ENCODE data around the gene WNT1. TPM values are rescaled to one million over a fixed set of nuclear protein-coding genes. Genes with fewer than 3 reads are reported as not detected.
A peak's percentile ranks its signal among the peaks of the same experiment; 100 is the strongest.

Gene WNT1
- total RNA-seq, result not detected in 2 replicates

DNA sequence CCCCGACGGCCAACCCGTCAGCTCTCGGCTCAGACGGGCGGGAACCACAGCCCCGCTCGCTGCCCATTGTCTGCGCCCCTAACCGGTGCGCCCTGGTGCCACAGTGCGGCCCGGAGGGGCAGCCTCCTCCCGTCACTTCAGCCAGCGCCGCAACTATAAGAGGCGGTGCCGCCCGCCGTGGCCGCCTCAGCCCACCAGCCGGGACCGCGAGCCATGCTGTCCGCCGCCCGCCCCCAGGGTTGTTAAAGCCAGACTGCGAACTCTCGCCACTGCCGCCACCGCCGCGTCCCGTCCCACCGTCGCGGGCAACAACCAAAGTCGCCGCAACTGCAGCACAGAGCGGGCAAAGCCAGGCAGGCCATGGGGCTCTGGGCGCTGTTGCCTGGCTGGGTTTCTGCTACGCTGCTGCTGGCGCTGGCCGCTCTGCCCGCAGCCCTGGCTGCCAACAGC lies at the start of gene WNT1:
Gene WNT1 (plus strand): TSS at position 32 of the 450 bp plus-strand sequence. CDS start 329 bp downstream, at position 361.
- DNase-seq (ENCODE audit: low read depth), result no peak
- TF ChIP-seq, protein P1, sequence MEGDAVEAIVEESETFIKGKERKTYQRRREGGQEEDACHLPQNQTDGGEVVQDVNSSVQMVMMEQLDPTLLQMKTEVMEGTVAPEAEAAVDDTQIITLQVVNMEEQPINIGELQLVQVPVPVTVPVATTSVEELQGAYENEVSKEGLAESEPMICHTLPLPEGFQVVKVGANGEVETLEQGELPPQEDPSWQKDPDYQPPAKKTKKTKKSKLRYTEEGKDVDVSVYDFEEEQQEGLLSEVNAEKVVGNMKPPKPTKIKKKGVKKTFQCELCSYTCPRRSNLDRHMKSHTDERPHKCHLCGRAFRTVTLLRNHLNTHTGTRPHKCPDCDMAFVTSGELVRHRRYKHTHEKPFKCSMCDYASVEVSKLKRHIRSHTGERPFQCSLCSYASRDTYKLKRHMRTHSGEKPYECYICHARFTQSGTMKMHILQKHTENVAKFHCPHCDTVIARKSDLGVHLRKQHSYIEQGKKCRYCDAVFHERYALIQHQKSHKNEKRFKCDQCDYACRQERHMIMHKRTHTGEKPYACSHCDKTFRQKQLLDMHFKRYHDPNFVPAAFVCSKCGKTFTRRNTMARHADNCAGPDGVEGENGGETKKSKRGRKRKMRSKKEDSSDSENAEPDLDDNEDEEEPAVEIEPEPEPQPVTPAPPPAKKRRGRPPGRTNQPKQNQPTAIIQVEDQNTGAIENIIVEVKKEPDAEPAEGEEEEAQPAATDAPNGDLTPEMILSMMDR (conservative IDR thresholded peaks at IDR 0.05; ENCODE audit: low read depth, low read length), result no peak
- no peak within 1 kb of the TSS for H3K4me3 ChIP-seq (ENCODE audit: low read depth, low read length)

DNA sequence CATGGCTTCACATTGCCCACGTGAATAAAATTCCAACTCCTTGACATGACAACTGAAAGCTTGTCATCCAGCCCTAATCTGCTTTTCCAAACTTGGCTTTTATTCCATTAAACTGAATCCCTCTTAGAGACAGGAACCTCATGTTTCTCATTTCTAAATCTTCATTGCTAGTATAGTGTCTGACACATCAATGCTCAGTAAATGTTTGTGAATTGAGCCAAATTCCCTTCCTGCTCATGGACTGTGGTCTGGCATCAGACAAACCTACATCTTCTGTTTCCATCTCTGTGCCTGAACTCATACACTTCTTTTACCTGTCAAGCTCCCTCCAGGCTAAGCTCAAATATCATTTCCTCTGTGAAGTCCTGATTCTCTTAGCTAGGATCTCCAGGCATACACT lies 48.6 kb upstream of the WNT1 start:
- H3K4me3 ChIP-seq (ENCODE audit: low read depth, low read length), result no peak overlapping the region
- TF ChIP-seq, protein P1 (conservative IDR thresholded peaks at IDR 0.05; ENCODE audit: low read depth, low read length), result no peak
- DNase-seq (ENCODE audit: low read depth), result no peak

DNA sequence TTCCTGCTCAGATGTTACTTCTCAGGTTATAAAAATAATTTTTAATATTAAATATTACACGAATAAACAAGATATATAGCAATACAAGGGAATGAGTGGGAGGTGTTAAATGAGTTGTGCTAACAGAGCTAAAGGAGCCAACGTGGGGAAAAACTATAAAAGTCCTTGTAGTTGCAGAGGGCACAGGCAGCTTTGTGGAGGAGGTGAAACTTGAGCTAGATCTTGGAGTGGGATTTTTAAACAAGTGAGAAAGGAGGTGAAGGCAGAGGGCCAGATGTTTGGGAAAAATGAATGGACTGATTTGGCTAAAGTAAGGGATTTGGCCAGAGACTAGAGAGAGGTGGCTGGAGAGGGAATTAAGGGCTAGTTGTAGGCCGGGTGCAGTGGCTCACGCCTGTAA lies 47.6 kb upstream of the WNT1 start:
- TF ChIP-seq, protein P1 (conservative IDR thresholded peaks at IDR 0.05; ENCODE audit: low read depth, low read length), result no peak

DNA sequence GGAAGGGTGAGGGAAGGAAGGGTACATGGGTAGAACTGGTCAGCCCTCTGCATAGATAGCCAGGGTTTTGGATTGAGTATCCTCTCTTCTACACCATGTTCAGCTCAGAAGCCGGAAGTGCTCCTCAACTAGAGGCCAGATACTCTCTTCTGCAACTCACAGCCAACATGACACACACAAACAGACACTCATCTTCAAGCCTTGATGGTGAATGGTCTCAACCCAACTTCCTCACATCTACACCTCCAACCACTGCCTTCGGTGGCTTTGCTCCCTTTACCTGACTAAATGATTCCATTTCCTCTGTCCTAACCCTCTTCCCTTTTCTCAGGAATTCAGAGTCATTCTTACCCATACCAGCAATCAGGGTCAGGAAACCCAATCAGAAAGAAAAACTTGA lies 45.2 kb upstream of the WNT1 start:
- H3K4me3 ChIP-seq (ENCODE audit: low read depth, low read length), result no peak overlapping the region
- TF ChIP-seq, protein P1 (conservative IDR thresholded peaks at IDR 0.05; ENCODE audit: low read depth, low read length), result no peak
- DNase-seq (ENCODE audit: low read depth), result no peak

More for the DNA sequence above, 47.6 kb upstream of the WNT1 start:
- DNase-seq (ENCODE audit: low read depth), result no peak
- no peak overlapping the region for H3K4me3 ChIP-seq (ENCODE audit: low read depth, low read length)

DNA sequence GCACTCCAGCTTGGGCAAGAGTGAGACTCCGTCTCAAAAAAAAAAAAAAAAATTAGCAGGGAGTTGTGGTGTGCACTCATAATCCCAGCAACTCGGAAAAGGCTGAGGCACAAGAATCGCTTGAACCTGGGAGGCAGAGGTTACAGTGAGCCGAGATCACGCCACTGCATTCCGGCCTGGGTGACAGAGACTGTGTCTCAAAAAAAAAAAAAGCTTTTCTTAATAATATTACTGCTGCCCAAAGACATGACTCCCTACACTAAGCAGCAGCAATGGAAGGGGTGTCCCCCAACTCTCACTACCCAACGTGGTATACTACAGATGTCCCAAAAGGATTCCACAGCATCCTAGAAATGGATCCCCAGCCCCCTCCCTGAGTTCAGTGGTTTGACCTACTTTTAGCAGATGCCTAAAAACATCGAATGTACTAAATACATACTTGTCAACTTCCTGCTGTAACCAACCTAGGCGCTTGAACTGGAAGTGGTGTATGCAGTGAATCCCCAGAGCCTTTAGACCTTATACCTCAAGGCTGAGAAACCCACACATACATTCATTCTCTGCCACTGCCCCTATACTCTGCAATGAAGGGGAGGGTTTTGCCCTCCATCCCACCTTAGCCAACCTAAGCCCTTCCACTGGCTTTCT lies 44.3 kb upstream of the WNT1 start:
- no peak overlapping the region for H3K4me3 ChIP-seq (ENCODE audit: low read depth, low read length)
- DNase-seq (ENCODE audit: low read depth), result no peak
- TF ChIP-seq, protein P1 (conservative IDR thresholded peaks at IDR 0.05; ENCODE audit: low read depth, low read length), result no peak

DNA sequence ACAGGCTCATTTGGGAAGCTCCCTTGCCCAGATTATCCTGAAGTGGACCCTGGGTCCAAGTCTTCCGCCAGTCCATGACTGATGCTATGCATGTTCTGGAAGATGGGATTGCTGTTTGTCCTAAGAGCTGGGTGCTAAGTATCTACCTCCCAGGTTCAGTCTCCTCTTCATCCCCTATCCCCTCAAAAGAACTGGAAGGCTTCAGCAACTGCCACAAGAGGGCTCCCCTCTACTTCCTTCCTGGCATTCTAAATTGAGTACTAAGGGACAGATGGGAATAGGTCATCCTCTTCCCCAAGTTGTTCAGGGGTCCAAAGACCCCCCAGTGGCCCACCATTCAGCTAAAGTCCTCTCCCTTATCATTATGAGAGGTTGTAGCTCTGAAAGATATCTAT lies 43.8 kb upstream of the WNT1 start:
- TF ChIP-seq, protein P1 (conservative IDR thresholded peaks at IDR 0.05; ENCODE audit: low read depth, low read length), result peak; percentile 52
- no peak overlapping the region for H3K4me3 ChIP-seq (ENCODE audit: low read depth, low read length)
- DNase-seq (ENCODE audit: low read depth), result no peak

DNA sequence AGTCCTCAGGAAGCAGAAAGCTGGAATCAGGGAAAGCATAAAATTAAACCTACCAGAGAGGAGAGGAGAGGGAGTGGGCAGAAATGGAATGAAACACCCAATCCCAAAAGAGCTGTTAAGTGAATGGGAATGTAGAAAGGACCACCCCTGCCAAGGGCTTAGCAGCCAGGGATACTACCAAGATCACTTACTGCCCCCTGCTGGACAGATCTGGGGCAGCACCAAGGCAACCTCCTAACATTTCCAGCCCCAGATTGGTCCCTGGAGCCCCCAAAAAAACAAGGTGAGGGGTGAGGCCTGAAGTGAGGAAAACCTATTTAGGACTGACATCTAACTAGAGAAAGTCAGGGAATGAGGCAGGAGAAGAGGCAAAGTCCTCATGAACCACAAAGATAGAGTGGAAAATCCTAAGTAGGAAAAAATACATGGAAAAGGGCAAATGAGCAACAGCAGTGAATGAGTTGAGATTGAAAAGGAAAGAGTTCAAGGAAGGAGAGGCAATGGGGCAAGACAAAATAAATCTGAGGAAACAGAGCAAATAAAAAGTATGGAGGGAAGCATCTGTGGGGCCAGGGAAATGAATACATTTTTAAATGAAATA lies 41.6 kb upstream of the WNT1 start:
- H3K4me3 ChIP-seq (ENCODE audit: low read depth, low read length), result no peak overlapping the region
- TF ChIP-seq, protein P1 (conservative IDR thresholded peaks at IDR 0.05; ENCODE audit: low read depth, low read length), result peak; percentile 98
- no peak for DNase-seq (ENCODE audit: low read depth)

Data from epithelial cell of proximal tubule (primary cell).